Esophagus muscularis mucosa (tissue), 4 donors: ENCODE measurements around the gene SPATA21. TPM values are rescaled to one million over a fixed set of nuclear protein-coding genes. Genes with fewer than 3 reads are reported as not detected.

Experiments used
- DNase-seq: peaks from one replicate; pipeline ENCODE4 v3.0.0-alpha.2; 2017; ENCODE audit errors: extremely low spot score
- H3K27ac ChIP-seq, 4 donors: fragments of 200-600 bp; sonication (generic); replicated peaks in 1 of 4; 1 replicate in 3 of 4; 2 replicates in 1 of 4; pipeline ENCODE4 v1.5.1; 2016 to 2019; ENCODE audit warnings: mild to moderate bottlenecking in 1 of 4
- H3K27me3 ChIP-seq, 4 donors: fragments of 200-600 bp; sonication (generic); one replicate each; pipeline versions ENCODE4 v1.5.1 to v1.6.0; 2016 to 2019
- H3K36me3 ChIP-seq, 4 donors: fragments of 200-600 bp; sonication (generic); one replicate each; pipeline ENCODE4 v1.5.1; 2016 to 2019
- H3K4me1 ChIP-seq, 4 donors: fragments of 200-600 bp; sonication (generic); one replicate each; pipeline ENCODE4 v1.5.1; 2016 to 2019
- H3K4me3 ChIP-seq, 4 donors: fragments of 200-600 bp; sonication (generic); 1 replicate in 2 of 4; 2 replicates in 2 of 4; pipeline ENCODE4 v1.5.1; 2016 to 2019; ENCODE audit warnings: mild to moderate bottlenecking in 4 of 4, moderate library complexity in 1 of 4
- H3K9me3 ChIP-seq, 4 donors: fragments of 200-600 bp; sonication (generic); 1 replicate in 3 of 4; 2 replicates in 1 of 4; pipeline ENCODE4 v1.5.1; 2016 to 2019
- EP300 ChIP-seq: sonication (generic); formaldehyde crosslinking; IDR thresholded peaks from one replicate; pipeline ENCODE4 v1.6.1; 2017; ENCODE audit warnings: antibody characterized with exemption
- POLR2A ChIP-seq: fragments of 450-650 bp; IDR thresholded peaks from one replicate; pipeline ENCODE4 v1.6.1; 2017; ENCODE audit warnings: antibody characterized with exemption, moderate library complexity, mild to moderate bottlenecking, low read depth
- POLR2AphosphoS5 ChIP-seq, 2 donors: sonication (generic); formaldehyde crosslinking; IDR thresholded peaks; one replicate each; pipeline ENCODE4 v1.6.1; 2017; ENCODE audit warnings: antibody characterized with exemption in 2 of 2
- WGBS: methylation state at CpG from one replicate; pipeline ENCODE4 v1.1.5; 2018; 5-methylcytosine and 5-hydroxymethylcytosine counted together
- intact Hi-C: fragments of 100-400 bp; cut with DNase I; formaldehyde crosslinking; loops from one replicate; pipeline ENCODE4 v1.15.1; 2023
- total RNA-seq, 4 donors: library from RNA; depleted of rRNA; stranded (reverse); fragments of >200 nt; gene quantifications; one replicate each; pipeline versions ENCODE4 v1.1.0 to v1.2.1, GENCODE V29; 2016
- TF ChIP-seq, protein P1 (sequence below), 3 experiments: fragments of 200-600 bp in 2 of 3; fragments of 450-650 bp in 1 of 3; sonication (generic) in 2 of 3; IDR thresholded peaks; one replicate each; pipeline ENCODE4 v1.5.1; 2017 to 2019; ENCODE audit warnings: antibody characterized with exemption in 3 of 3, mild to moderate bottlenecking in 2 of 3, moderate library complexity in 1 of 3

SPATA21 gene
- total RNA-seq, 4 donors from 2014 or later = not detected

DNA sequence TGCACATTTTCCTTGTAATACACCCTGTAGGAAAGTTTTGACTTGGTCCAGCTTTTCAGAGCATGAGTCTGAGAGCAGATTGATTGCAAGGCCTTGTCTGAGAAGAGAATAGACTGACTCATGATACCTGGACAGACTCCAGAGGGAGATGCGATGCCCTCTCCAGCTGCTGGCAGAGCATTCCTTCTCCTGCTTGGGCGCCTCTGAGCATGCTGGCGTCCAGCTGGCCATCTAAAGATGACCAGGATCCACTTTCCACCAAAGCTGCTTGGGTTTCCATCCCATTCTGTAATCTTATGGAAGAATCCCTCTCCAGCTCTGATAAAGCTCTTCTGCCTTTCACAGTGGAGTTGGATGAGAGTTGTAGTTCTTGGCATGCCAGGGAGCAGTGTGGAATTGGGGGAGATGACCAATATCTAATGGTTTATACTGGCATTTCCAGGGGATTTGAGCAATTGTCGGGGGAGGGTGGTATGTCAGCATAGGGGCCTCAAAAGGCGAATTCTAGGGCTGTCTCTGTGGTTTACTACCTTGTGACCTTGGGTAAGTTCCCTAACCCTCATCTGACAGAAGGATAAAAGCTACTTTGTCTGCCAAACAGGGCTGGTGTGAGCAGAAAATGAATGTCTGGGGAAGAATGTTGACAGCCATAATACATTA is 50.6 kb downstream of the SPATA21 start:
- Histone ChIP-seq H3K27me3 (no peaks in the 10 kb centered on the region), H3K36me3 (no peaks in the 10 kb centered on the region), H3K4me1 (peaks cover 57 to 91% (median 80%) of the 10 kb centered on the region in 4 donors), H3K4me3 (peak overlapping the region; percentile 34 to 54 (median 46)), H3K27ac (peak overlapping the region; percentile 75 to 84 (median 78)), H3K9me3 (no peaks in the 10 kb centered on the region)
- TF ChIP-seq EP300 (no peak), POLR2AphosphoS5 (IDR thresholded peaks at IDR 0.05) (peak; percentile 14 to 27)
- WGBS = 45% methylated on average over 3 of the region's 5 CpGs
- intact Hi-C loops = no loop called here
- no peak for DNase-seq

DNA sequence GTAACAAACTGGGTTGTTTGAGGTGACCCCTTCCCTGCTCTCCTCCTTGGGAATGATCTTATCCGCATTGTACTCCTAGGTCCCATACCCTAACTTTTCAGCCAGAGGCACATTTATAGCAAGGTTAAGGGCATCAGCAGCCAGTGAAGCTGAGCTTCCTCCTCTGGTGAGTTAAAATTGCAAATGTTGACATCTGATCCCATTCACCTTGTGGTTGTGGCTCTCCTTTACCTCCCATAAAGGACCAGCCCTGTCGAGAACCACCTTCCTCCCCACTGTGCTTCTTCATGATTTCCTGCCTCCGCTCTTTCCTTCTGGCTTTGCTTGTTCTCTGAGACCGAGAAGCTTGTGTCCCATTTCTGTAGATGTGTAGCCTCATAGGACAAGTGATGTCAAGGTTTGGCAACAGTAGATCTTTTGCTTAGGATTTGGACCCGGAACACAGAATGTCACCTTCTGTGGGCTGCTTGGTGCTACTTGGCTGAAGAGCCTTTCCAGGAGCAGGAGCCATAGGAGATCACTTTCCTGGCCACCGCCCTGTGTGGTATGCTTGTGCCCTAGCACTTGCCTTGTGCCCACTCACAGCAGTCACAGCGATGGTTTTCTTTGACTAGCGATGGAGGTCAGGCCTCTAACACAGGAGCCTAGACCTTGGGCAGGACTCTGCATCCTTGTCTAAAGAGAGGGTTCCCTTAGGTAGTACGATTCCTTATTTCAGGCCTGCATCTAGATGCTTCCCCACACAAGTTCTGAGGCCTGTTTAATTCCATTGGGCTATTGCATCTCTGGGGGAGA is 51.4 kb downstream of the SPATA21 start:
- intact Hi-C loops = no loop called here
- Histone ChIP-seq H3K36me3 (no peaks in the 10 kb centered on the region), H3K27me3 (no peaks in the 10 kb centered on the region), H3K4me3 (no peak overlapping the region), H3K27ac (peak overlapping the region; percentile 75 to 84 (median 78)), H3K9me3 (no peaks in the 10 kb centered on the region), H3K4me1 (peaks cover 50 to 84% (median 75%) of the 10 kb centered on the region in 4 donors)
- TF ChIP-seq POLR2AphosphoS5 (IDR thresholded peaks at IDR 0.05) (no peak), EP300 (no peak), POLR2A (no peak)
- TF ChIP-seq, protein P1, sequence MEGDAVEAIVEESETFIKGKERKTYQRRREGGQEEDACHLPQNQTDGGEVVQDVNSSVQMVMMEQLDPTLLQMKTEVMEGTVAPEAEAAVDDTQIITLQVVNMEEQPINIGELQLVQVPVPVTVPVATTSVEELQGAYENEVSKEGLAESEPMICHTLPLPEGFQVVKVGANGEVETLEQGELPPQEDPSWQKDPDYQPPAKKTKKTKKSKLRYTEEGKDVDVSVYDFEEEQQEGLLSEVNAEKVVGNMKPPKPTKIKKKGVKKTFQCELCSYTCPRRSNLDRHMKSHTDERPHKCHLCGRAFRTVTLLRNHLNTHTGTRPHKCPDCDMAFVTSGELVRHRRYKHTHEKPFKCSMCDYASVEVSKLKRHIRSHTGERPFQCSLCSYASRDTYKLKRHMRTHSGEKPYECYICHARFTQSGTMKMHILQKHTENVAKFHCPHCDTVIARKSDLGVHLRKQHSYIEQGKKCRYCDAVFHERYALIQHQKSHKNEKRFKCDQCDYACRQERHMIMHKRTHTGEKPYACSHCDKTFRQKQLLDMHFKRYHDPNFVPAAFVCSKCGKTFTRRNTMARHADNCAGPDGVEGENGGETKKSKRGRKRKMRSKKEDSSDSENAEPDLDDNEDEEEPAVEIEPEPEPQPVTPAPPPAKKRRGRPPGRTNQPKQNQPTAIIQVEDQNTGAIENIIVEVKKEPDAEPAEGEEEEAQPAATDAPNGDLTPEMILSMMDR (IDR thresholded peaks at IDR 0.05) = no peak
- DNase-seq = no peak
- WGBS = 87% methylated on average over 9 of the region's 9 CpGs

DNA sequence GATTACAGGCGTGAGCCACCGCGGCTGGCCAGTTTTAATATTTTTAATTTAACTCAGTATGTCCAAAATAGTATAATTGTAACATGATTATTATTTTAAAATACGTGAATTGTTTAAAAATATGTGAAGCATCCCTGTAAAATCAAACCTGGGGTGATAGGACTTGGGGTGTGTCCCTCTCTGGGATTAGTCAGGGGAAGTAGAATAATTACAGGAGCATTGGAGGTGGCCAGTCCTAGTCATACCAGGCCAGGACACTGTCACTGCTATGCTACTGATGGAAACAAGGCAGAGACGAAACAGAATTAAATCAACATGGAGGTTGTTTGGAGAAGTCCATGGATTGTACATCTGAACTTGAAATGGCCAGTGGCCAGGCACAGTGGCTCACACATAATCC is 53.3 kb downstream of the SPATA21 start:
- Histone ChIP-seq H3K27ac (no peak overlapping the region), H3K4me3 (no peak overlapping the region), H3K27me3 (no peaks in the 10 kb centered on the region), H3K36me3 (no peaks in the 10 kb centered on the region), H3K9me3 (no peaks in the 10 kb centered on the region), H3K4me1 (peaks cover 43 to 81% (median 69%) of the 10 kb centered on the region in 4 donors)
- intact Hi-C loops = no loop called here
- WGBS = 76% methylated on average over 5 of the region's 5 CpGs
- DNase-seq = no peak
- TF ChIP-seq EP300 (no peak), POLR2AphosphoS5 (IDR thresholded peaks at IDR 0.05) (no peak), POLR2A (no peak)
- TF ChIP-seq, protein P1 (IDR thresholded peaks at IDR 0.05) = no peak

DNA sequence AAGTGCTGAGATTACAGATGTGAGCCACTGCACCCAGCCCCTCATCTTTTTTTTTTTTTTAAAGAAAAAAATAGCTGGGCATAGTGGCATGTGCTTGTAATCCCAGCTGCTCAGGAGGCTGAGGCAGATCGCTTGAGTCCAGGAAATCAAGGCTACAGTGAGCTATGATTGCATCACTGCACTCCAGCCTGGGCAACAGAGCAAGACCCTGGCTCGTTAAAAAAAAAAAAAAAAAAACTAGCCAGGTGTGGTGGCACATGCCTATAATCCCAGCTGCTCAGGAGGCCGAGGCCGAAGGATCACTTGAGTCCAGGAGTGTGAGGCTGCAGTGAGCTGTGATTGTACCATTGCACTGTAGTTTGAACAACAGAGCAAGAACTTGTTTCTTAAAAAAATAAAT is 56.4 kb downstream of the SPATA21 start:
- peaks cover 47 to 81% (median 69%) of the 10 kb centered on the region in 4 donors for H3K4me1 ChIP-seq
- no peak for DNase-seq
- H3K4me3 ChIP-seq = no peak overlapping the region
- no peaks in the 10 kb centered on the region for H3K9me3 ChIP-seq
- no peak for TF ChIP-seq POLR2A
- TF ChIP-seq, protein P1 (IDR thresholded peaks at IDR 0.05) = no peak
- TF ChIP-seq POLR2AphosphoS5 (IDR thresholded peaks at IDR 0.05) = no peak
- TF ChIP-seq EP300 = no peak
- intact Hi-C loops = no loop called here
- no peaks in the 10 kb centered on the region for H3K27me3 ChIP-seq
- WGBS = 91% methylated on average over 4 of the region's 4 CpGs
- no peaks in the 10 kb centered on the region for H3K36me3 ChIP-seq
- H3K27ac ChIP-seq = no peak overlapping the region

DNA sequence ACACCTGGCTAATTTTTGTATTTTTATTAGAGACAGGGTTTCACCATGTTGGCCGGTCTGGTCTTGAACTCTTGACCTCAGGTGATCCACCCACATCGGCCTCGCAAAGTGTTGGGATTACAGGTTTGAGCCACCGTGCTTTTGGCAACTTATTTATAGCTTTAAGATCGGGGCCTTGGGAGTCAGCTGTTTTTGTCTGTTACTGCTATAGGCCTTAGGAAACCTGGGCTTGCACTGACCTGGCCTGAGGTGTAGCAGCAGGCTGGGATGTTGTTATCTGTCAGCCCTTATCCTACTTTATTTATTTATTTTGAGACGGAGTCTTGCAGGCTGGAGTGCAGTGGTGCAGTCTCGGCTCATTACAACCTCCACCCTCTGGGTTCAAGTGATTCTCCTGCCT is 58.8 kb downstream of the SPATA21 start:
- H3K9me3 ChIP-seq = no peaks in the 10 kb centered on the region
- H3K27me3 ChIP-seq = no peaks in the 10 kb centered on the region
- no peak for DNase-seq
- no peaks in the 10 kb centered on the region for H3K36me3 ChIP-seq
- H3K27ac ChIP-seq = peak overlapping the region; percentile 69 to 72 (median 71)
- H3K4me3 ChIP-seq = no peak overlapping the region
- intact Hi-C loops = no loop called here
- no peak for TF ChIP-seq EP300
- TF ChIP-seq POLR2AphosphoS5 (IDR thresholded peaks at IDR 0.05) = no peak
- no peak for TF ChIP-seq POLR2A
- TF ChIP-seq, protein P1 (IDR thresholded peaks at IDR 0.05) = no peak
- H3K4me1 ChIP-seq = peaks cover 51 to 83% (median 70%) of the 10 kb centered on the region in 4 donors
- WGBS = 74% methylated on average over 7 of the region's 7 CpGs
